ENCODE data around the gene IPO13.

Gene IPO13

GRCh38 chr1:43937179-43937865 is 9.4 kb upstream of the IPO13 start:
- ATAC-seq (ENCODE audit: insufficient read depth, low read depth) (no peak), DNase-seq (no peak)
- H3K27me3 ChIP-seq (ENCODE audit: insufficient read depth, low read length, poor library complexity), result no peaks in the 10 kb centered on the region
- no peaks in the 10 kb centered on the region for H3K9me3 ChIP-seq (ENCODE audit: insufficient read depth, low read length, severe bottlenecking)
- no peak overlapping the region for H3K4me3 ChIP-seq (ENCODE audit: low read depth in 1 of 2, low read length in 2 of 2)
- no peaks in the 10 kb centered on the region for H3K4me1 ChIP-seq (ENCODE audit: insufficient read depth, low read length)
- no peak for TF ChIP-seq CTCF (IDR thresholded peaks at IDR 0.05; ENCODE audit: borderline replicate concordance, extremely low read depth, low read length, poor library complexity, severe bottlenecking)
- TF ChIP-seq EZH2 (IDR thresholded peaks at IDR 0.05; ENCODE audit: borderline replicate concordance, low read depth, low read length, severe bottlenecking), result no peak
- H3K27ac ChIP-seq (ENCODE audit: low read length), result no peak overlapping the region
- H2AFZ ChIP-seq (ENCODE audit: low read depth, low read length), result no peak overlapping the region
- H3K4me2 ChIP-seq (ENCODE audit: insufficient read depth, low read length), result no peak overlapping the region
- no peak overlapping the region for H3K9ac ChIP-seq (ENCODE audit: low read depth, low read length)
- H3K36me3 ChIP-seq (ENCODE audit: insufficient read depth, low read length), result no peaks in the 10 kb centered on the region
- no peaks in the 10 kb centered on the region for H3K79me2 ChIP-seq (ENCODE audit: insufficient read depth, low read length)
- H4K20me1 ChIP-seq (ENCODE audit: insufficient read depth, low read length), result no peaks in the 10 kb centered on the region

GRCh38 chr1:43938383-43938782 is 8.4 kb upstream of the IPO13 start:
- no peaks in the 10 kb centered on the region for H3K36me3 ChIP-seq (ENCODE audit: insufficient read depth, low read length)
- ATAC-seq (ENCODE audit: insufficient read depth, low read depth), result no peak
- no peaks in the 10 kb centered on the region for H3K27me3 ChIP-seq (ENCODE audit: insufficient read depth, low read length, poor library complexity)
- no peak overlapping the region for H3K27ac ChIP-seq (ENCODE audit: low read length)
- no peaks in the 10 kb centered on the region for H3K4me1 ChIP-seq (ENCODE audit: insufficient read depth, low read length)
- no peak overlapping the region for H3K4me2 ChIP-seq (ENCODE audit: insufficient read depth, low read length)
- no peak overlapping the region for H2AFZ ChIP-seq (ENCODE audit: low read depth, low read length)
- DNase-seq, result no peak
- TF ChIP-seq EZH2 (IDR thresholded peaks at IDR 0.05; ENCODE audit: borderline replicate concordance, low read depth, low read length, severe bottlenecking), result no peak
- no peak for TF ChIP-seq CTCF (IDR thresholded peaks at IDR 0.05; ENCODE audit: borderline replicate concordance, extremely low read depth, low read length, poor library complexity, severe bottlenecking)
- H3K9ac ChIP-seq (ENCODE audit: low read depth, low read length), result no peak overlapping the region
- no peaks in the 10 kb centered on the region for H3K9me3 ChIP-seq (ENCODE audit: insufficient read depth, low read length, severe bottlenecking)
- H4K20me1 ChIP-seq (ENCODE audit: insufficient read depth, low read length), result no peaks in the 10 kb centered on the region
- H3K79me2 ChIP-seq (ENCODE audit: insufficient read depth, low read length), result no peaks in the 10 kb centered on the region
- H3K4me3 ChIP-seq (ENCODE audit: low read depth in 1 of 2, low read length in 2 of 2), result no peak overlapping the region

- Histone ChIP-seq H3K9ac (ENCODE audit: low read depth, low read length) (no peak overlapping the region), H3K4me2 (ENCODE audit: insufficient read depth, low read length) (no peak overlapping the region), H3K27ac (ENCODE audit: low read length) (no peak overlapping the region)
These were observed 7.7 kb upstream of the IPO13 start for GRCh38 chr1:43938892-43939587.

More at GRCh38 chr1:43938892-43939587, 7.7 kb upstream of the IPO13 start:
- Histone ChIP-seq H3K4me3 (ENCODE audit: low read depth in 1 of 2, low read length in 2 of 2) (no peak overlapping the region), H3K4me1 (ENCODE audit: insufficient read depth, low read length) (no peaks in the 10 kb centered on the region), H3K36me3 (ENCODE audit: insufficient read depth, low read length) (no peaks in the 10 kb centered on the region), H3K79me2 (ENCODE audit: insufficient read depth, low read length) (no peaks in the 10 kb centered on the region), H3K27me3 (ENCODE audit: insufficient read depth, low read length, poor library complexity) (no peaks in the 10 kb centered on the region), H3K9me3 (ENCODE audit: insufficient read depth, low read length, severe bottlenecking) (no peaks in the 10 kb centered on the region), H4K20me1 (ENCODE audit: insufficient read depth, low read length) (no peaks in the 10 kb centered on the region), H2AFZ (ENCODE audit: low read depth, low read length) (no peak overlapping the region)
- TF ChIP-seq EZH2 (IDR thresholded peaks at IDR 0.05; ENCODE audit: borderline replicate concordance, low read depth, low read length, severe bottlenecking) (no peak), CTCF (IDR thresholded peaks at IDR 0.05; ENCODE audit: borderline replicate concordance, extremely low read depth, low read length, poor library complexity, severe bottlenecking) (no peak)
- DNase-seq, result no peak
- ATAC-seq (ENCODE audit: insufficient read depth, low read depth), result no peak
